ENCODE data around the gene TMEM131. TPM values are rescaled to one million over a fixed set of nuclear protein-coding genes. Genes with fewer than 3 reads are reported as not detected.

The TMEM131 gene
- total RNA-seq, 4 donors from 2014 or later = 10.3 to 39.2 (median 20.0) TPM

DNA sequence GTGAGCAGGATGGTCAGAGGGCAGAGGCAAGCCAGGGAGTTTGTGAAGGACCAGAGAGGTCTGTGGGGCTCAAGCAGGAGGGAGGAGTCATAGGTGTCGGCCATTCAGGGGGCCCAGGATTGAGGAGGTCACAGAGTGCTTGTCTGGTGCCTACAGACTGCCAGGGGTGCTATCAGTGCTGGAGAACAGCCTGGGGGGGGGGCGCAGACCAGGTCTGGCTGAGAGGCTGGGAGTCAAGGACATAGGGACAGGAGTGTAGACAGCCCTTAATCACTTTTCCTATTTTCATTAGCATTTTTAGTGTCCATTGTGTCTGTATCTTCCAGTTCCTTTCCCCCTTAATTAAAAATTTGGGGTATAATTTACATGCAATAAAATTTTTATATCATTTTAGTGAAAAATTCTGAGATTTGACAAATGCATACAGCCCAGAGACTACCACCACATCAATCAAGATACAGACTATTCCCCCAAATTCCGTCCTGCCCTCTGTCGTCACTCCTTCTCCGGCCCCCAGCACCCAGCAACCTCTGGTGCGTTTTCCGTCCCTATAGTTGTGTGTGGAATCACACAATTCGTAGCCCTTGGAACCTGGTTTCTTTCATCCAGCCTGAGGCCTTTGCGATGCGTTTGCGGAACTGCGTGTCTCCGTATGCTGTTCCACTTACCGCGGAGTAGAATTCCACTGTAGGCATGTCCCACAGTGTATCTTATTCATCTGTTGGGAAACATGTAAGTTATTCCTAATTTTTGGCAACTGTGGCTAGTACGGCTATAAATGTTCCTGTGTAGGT, 276.2 kb downstream of the TMEM131 start:
- no peak for DNase-seq
- no peak for ATAC-seq
- no peaks in the 10 kb centered on the region for H3K27me3 ChIP-seq
- no peaks in the 10 kb centered on the region for H3K36me3 ChIP-seq
- TF ChIP-seq POLR2A (IDR thresholded peaks at IDR 0.05) (no peak), CTCF (IDR thresholded peaks at IDR 0.05 in 4 of 5, conservative IDR thresholded peaks at IDR 0.05 in 1 of 5) (no peak)
- intact Hi-C loops (cut with DNase I; ENCODE audit: low total_unique reads) = no loop called here
- in situ Hi-C loops (cut with MboI; ENCODE audit: low sequenced_read_pairs in 4 of 4) = no loop called here
- H3K27ac ChIP-seq = no peak overlapping the region
- no peaks in the 10 kb centered on the region for H3K9me3 ChIP-seq
- no peaks in the 10 kb centered on the region for H3K4me1 ChIP-seq
- H3K4me3 ChIP-seq = no peak overlapping the region

DNA sequence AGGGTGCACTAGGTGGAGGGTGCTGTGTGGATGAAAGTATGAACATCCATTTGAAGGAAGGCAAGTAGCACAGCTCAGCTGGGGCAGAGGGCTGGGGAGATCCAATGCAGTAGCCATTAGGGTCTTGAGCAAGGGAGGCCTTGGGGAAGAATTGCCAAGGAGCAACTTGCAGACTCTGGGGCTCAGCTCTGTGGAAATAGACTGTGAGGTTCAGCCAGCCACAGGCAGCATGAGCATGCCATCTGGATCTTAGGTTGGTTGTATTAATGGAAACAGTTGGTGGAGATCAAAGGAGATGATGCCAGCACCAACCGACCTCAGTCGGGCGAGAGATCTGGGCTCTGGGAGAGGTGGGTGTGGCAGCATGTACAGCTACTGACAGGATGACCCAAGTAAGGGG, 276.8 kb downstream of the TMEM131 start:
- ATAC-seq (no peak), DNase-seq (no peak)
- Histone ChIP-seq H3K27ac (no peak overlapping the region), H3K4me1 (no peaks in the 10 kb centered on the region), H3K27me3 (no peaks in the 10 kb centered on the region), H3K4me3 (no peak overlapping the region), H3K36me3 (no peaks in the 10 kb centered on the region), H3K9me3 (no peaks in the 10 kb centered on the region)
- intact Hi-C loops (cut with DNase I; ENCODE audit: low total_unique reads) (no loop called here), in situ Hi-C loops (cut with MboI; ENCODE audit: low sequenced_read_pairs in 4 of 4) (no loop called here)
- TF ChIP-seq POLR2A (IDR thresholded peaks at IDR 0.05) = no peak
- no peak for TF ChIP-seq CTCF (IDR thresholded peaks at IDR 0.05 in 4 of 5, conservative IDR thresholded peaks at IDR 0.05 in 1 of 5)

DNA sequence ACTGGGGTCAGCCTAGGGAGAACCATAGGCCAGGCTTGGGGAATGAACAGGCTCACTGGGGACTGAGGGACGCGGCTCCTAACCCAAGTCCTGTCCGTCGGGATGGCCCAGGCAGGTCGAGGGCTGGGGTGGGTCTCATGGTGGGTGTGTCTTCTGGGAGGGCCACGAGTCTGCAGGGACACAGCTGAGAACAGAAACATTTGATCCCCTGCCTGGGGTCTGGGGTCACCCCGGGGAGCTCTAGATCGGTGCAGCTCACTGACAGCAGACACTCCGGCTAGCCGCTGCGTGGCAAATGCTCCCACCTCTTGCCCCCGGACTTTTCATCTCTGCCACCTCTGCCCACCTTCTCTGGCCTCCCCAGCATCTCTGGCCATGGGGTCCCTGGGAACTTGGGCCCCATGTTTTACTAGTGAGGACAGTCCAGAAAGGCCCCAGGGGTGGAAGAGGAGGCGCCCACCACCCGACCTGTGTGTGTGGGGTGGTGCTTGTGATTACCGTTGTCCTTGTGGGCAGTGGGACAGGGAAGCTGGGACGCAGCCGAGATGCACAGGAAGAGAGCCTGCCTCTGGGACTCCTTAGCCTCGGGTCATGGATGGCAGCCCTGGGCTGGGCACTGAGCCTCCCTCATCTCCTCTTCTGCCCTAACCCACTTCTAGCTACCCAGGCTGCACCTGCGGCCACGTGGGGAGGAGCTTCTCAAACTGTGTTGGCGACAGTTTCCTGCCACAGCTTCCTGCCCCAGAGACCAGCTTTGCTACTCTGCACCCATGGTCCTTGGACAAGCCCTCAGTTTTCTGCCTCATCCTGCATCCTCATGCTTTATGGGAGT, 277.5 kb downstream of the TMEM131 start:
- Histone ChIP-seq H3K36me3 (no peaks in the 10 kb centered on the region), H3K4me3 (no peak overlapping the region), H3K27me3 (no peaks in the 10 kb centered on the region), H3K27ac (no peak overlapping the region), H3K9me3 (no peaks in the 10 kb centered on the region), H3K4me1 (no peaks in the 10 kb centered on the region)
- DNase-seq (no peak), ATAC-seq (no peak)
- in situ Hi-C loops (cut with MboI; ENCODE audit: low sequenced_read_pairs in 4 of 4) = no loop called here
- no peak for TF ChIP-seq CTCF (IDR thresholded peaks at IDR 0.05 in 4 of 5, conservative IDR thresholded peaks at IDR 0.05 in 1 of 5)
- TF ChIP-seq POLR2A (IDR thresholded peaks at IDR 0.05) = no peak
- intact Hi-C loops (cut with DNase I; ENCODE audit: low total_unique reads) = no loop called here

GRCh38 chr2:97717613-97717995, 278.1 kb downstream of the TMEM131 start:
- no peaks in the 10 kb centered on the region for H3K36me3 ChIP-seq
- H3K4me1 ChIP-seq = no peaks in the 10 kb centered on the region
- H3K27ac ChIP-seq = no peak overlapping the region
- TF ChIP-seq POLR2A (IDR thresholded peaks at IDR 0.05) (no peak), CTCF (IDR thresholded peaks at IDR 0.05 in 4 of 5, conservative IDR thresholded peaks at IDR 0.05 in 1 of 5) (no peak)
- no peaks in the 10 kb centered on the region for H3K9me3 ChIP-seq
- intact Hi-C loops (cut with DNase I; ENCODE audit: low total_unique reads) = no loop called here
- H3K27me3 ChIP-seq = no peaks in the 10 kb centered on the region
- H3K4me3 ChIP-seq = no peak overlapping the region
- no peak for DNase-seq
- no peak for ATAC-seq
- in situ Hi-C loops (cut with MboI; ENCODE audit: low sequenced_read_pairs in 4 of 4) = no loop called here
